HEK293 (cell line): ENCODE data around the gene SEC11A.

Source experiments
- CTCF ChIA-PET: fragments of 350-600 bp; formaldehyde crosslinking; extraction: SDS; loops from one replicate; lab custom pipeline; 2021; ENCODE audit warnings: antibody characterized with exemption; lab: Yijun Ruan, JAX
- POLR2A ChIA-PET: fragments of 300-600 bp; formaldehyde crosslinking; extraction: SDS; loops from one replicate; lab custom pipeline; 2020; ENCODE audit warnings: antibody characterized with exemption, inconsistent platforms; lab: Yijun Ruan, JAX
- H3K27ac ChIP-seq: fragments of 200-500 bp; sonication (Bioruptor generic); 2 replicates; pipeline ENCODE4 v1.5.1; 2014; ENCODE audit warnings: low read depth, low read length, control low read depth, inconsistent platforms; ENCODE audit errors: extremely low read depth
- H3K36me3 ChIP-seq, 2 experiments: fragments of 200-500 bp in 1 of 2; sonication (Bioruptor generic) in 1 of 2; 1 replicate in 1 of 2; 2 replicates in 1 of 2; pipeline ENCODE4 v1.5.1; 2014 to 2017; ENCODE audit warnings: inconsistent platforms in 2 of 2, low read length in 2 of 2; ENCODE audit not compliant: control insufficient read depth in 2 of 2, insufficient read depth in 1 of 2
- H3K4me1 ChIP-seq: fragments of 200-500 bp; sonication (Bioruptor generic); 2 replicates; pipeline ENCODE4 v1.5.1; 2014; ENCODE audit warnings: mild to moderate bottlenecking, low read length, inconsistent platforms; ENCODE audit not compliant: control insufficient read depth, insufficient read depth
- H3K4me3 ChIP-seq: 2 replicates; pipeline ENCODE4 v1.5.1; 2011; ENCODE audit warnings: low read depth, mild to moderate bottlenecking, control low read depth, low read length, moderate library complexity
- H3K9me3 ChIP-seq: fragments of 200-500 bp; sonication (Bioruptor generic); 2 replicates; pipeline ENCODE4 v1.5.1; 2014; ENCODE audit warnings: low read depth, low read length, inconsistent platforms; ENCODE audit not compliant: control insufficient read depth, insufficient read depth
- GLI4 ChIP-seq: fragments of 450-650 bp; formaldehyde crosslinking; IDR thresholded peaks from 2 replicates; pipeline ENCODE4 v1.5.1; 2016; ENCODE audit warnings: missing biosample characterization, missing genetic modification characterization
- KLF1 ChIP-seq: fragments of 450-650 bp; formaldehyde crosslinking; IDR thresholded peaks from 2 replicates; pipeline ENCODE4 v1.5.1; 2016; ENCODE audit warnings: missing biosample characterization, missing genetic modification characterization
- KLF16 ChIP-seq: fragments of 450-650 bp; formaldehyde crosslinking; IDR thresholded peaks from 2 replicates; pipeline ENCODE4 v1.5.1; 2017; ENCODE audit warnings: missing biosample characterization, missing genetic modification characterization
- SCRT2 ChIP-seq: fragments of 450-650 bp; formaldehyde crosslinking; IDR thresholded peaks from 2 replicates; pipeline ENCODE4 v1.5.1; 2016; ENCODE audit warnings: missing biosample characterization, missing genetic modification characterization
- SP7 ChIP-seq: fragments of 450-650 bp; formaldehyde crosslinking; IDR thresholded peaks from 2 replicates; pipeline ENCODE4 v1.5.1; 2016; ENCODE audit warnings: missing biosample characterization, missing genetic modification characterization
- TRIM28 ChIP-seq: IDR thresholded peaks from 2 replicates; pipeline ENCODE4 v1.6.1; 2011; ENCODE audit warnings: low read length, control low read depth, borderline replicate concordance
- ZBTB17 ChIP-seq: fragments of 450-650 bp; formaldehyde crosslinking; IDR thresholded peaks from 2 replicates; pipeline ENCODE4 v1.5.1; 2016; ENCODE audit warnings: missing biosample characterization, missing genetic modification characterization
- ZFHX2 ChIP-seq: fragments of 450-650 bp; formaldehyde crosslinking; conservative IDR thresholded peaks from 2 replicates; pipeline ENCODE4 v1.5.1; 2016; ENCODE audit warnings: missing biosample characterization, missing genetic modification characterization
- ZFP37 ChIP-seq: fragments of 450-650 bp; formaldehyde crosslinking; IDR thresholded peaks from 2 replicates; pipeline ENCODE4 v1.5.1; 2016; ENCODE audit warnings: missing biosample characterization, missing genetic modification characterization
- ZNF138 ChIP-seq: fragments of 450-650 bp; formaldehyde crosslinking; IDR thresholded peaks from 2 replicates; pipeline ENCODE4 v1.5.1; 2016; ENCODE audit warnings: missing biosample characterization, missing genetic modification characterization, borderline replicate concordance
- ZNF146 ChIP-seq: fragments of 450-650 bp; formaldehyde crosslinking; IDR thresholded peaks from 2 replicates; pipeline ENCODE4 v1.5.1; 2016; ENCODE audit warnings: missing biosample characterization, missing genetic modification characterization
- ZNF184 ChIP-seq: fragments of 450-650 bp; IDR thresholded peaks from 2 replicates; pipeline ENCODE4 v1.5.1; 2018; ENCODE audit warnings: missing biosample characterization, mild to moderate bottlenecking, missing genetic modification characterization
- ZNF2 ChIP-seq: fragments of 450-650 bp; formaldehyde crosslinking; IDR thresholded peaks from 2 replicates; pipeline ENCODE4 v1.5.1; 2016; ENCODE audit warnings: missing biosample characterization, missing genetic modification characterization
- ZNF335 ChIP-seq: fragments of 450-650 bp; formaldehyde crosslinking; conservative IDR thresholded peaks from 2 replicates; pipeline ENCODE4 v1.5.1; 2016; ENCODE audit warnings: missing biosample characterization, missing genetic modification characterization
- ZNF501 ChIP-seq: fragments of 450-650 bp; formaldehyde crosslinking; IDR thresholded peaks from 2 replicates; pipeline ENCODE4 v1.5.1; 2016; ENCODE audit warnings: missing biosample characterization, missing genetic modification characterization
- ZNF629 ChIP-seq: fragments of 450-650 bp; formaldehyde crosslinking; IDR thresholded peaks from 2 replicates; pipeline ENCODE4 v1.5.1; 2017; ENCODE audit warnings: missing biosample characterization, missing genetic modification characterization
- ZNF660 ChIP-seq: fragments of 450-650 bp; IDR thresholded peaks from 2 replicates; pipeline ENCODE4 v1.5.1; 2018; ENCODE audit warnings: missing biosample characterization, mild to moderate bottlenecking, missing genetic modification characterization
- TF ChIP-seq, protein P1 (sequence below): fragments of 450-650 bp; formaldehyde crosslinking; IDR thresholded peaks from 2 replicates; pipeline ENCODE4 v1.5.1; 2016; ENCODE audit warnings: missing biosample characterization, missing genetic modification characterization
- TF ChIP-seq, protein P2 (sequence below): fragments of 450-650 bp; formaldehyde crosslinking; conservative IDR thresholded peaks from 2 replicates; pipeline ENCODE4 v1.5.1; 2016; ENCODE audit warnings: low read depth, missing biosample characterization, missing genetic modification characterization
- TF ChIP-seq, protein P3 (sequence below): fragments of 450-650 bp; formaldehyde crosslinking; conservative IDR thresholded peaks from 2 replicates; pipeline ENCODE4 v1.5.1; 2016; ENCODE audit warnings: low read depth, missing biosample characterization, missing genetic modification characterization

SEC11A gene

DNA sequence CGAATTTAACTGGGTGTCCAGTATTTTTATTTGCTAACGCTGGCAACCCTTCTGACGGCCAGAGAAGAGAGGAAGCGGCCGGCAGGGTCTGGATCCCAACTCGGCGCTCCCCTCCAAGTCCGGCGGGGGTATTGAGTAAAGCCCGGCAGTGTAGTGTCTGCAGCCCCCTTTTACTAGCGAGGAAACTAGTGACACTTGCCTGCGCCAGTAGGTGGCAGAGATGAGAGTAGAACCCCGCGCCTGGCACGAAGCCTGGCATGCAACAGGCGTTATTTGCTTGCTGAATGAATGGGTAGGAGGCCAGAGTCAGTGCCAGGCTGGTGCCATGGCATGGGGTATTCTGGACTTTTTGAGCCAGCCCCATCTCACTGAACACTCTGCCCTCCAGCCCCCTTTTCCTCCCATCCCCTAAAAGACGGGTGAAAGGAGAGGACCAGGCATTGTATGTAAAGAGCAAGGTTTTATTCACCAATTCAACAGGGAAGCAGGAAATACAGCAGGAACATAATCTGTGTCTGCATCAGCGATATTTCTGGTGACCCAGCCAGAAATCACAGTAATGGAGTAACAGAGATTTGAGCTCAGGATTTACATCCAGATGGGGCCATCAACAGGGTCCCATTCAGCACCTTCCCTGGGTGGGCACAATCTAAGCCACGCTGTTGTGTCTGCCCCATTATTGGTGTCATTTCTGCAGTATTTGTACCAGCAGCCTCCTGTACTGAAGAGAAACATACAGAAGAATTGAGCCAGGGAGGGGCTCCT, 61.1 kb downstream of the SEC11A start (continued):
- TF ChIP-seq, protein P1, sequence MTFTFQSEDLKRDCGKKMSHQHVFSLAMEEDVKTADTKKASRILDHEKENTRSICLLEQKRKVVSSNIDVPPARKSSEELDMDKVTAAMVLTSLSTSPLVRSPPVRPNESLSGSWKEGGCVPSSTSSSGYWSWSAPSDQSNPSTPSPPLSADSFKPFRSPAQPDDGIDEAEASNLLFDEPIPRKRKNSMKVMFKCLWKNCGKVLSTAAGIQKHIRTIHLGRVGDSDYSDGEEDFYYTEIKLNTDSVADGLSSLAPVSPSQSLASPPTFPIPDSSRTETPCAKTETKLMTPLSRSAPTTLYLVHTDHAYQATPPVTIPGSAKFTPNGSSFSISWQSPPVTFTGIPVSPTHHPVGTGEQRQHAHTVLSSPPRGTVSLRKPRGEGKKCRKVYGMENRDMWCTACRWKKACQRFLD (tag by site-specific recombination), result no peak
- TF ChIP-seq, protein P2, sequence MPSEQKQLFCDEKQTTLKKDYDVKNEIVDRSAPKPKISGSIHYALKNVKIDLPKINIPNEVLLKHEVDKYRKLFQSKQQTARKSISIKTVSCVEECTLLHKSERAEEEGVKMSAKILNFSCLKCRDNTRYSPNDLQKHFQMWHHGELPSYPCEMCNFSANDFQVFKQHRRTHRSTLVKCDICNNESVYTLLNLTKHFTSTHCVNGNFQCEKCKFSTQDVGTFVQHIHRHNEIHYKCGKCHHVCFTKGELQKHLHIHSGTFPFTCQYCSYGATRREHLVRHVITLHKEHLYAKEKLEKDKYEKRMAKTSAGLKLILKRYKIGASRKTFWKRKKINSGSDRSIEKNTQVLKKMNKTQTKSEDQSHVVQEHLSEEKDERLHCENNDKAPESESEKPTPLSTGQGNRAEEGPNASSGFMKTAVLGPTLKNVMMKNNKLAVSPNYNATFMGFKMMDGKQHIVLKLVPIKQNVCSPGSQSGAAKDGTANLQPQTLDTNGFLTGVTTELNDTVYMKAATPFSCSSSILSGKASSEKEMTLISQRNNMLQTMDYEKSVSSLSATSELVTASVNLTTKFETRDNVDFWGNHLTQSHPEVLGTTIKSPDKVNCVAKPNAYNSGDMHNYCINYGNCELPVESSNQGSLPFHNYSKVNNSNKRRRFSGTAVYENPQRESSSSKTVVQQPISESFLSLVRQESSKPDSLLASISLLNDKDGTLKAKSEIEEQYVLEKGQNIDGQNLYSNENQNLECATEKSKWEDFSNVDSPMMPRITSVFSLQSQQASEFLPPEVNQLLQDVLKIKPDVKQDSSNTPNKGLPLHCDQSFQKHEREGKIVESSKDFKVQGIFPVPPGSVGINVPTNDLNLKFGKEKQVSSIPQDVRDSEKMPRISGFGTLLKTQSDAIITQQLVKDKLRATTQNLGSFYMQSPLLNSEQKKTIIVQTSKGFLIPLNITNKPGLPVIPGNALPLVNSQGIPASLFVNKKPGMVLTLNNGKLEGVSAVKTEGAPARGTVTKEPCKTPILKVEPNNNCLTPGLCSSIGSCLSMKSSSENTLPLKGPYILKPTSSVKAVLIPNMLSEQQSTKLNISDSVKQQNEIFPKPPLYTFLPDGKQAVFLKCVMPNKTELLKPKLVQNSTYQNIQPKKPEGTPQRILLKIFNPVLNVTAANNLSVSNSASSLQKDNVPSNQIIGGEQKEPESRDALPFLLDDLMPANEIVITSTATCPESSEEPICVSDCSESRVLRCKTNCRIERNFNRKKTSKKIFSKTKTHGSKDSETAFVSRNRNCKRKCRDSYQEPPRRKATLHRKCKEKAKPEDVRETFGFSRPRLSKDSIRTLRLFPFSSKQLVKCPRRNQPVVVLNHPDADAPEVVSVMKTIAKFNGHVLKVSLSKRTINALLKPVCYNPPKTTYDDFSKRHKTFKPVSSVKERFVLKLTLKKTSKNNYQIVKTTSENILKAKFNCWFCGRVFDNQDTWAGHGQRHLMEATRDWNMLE (tag by site-specific recombination), result no peak
- TF ChIP-seq TRIM28, result no peak

DNA sequence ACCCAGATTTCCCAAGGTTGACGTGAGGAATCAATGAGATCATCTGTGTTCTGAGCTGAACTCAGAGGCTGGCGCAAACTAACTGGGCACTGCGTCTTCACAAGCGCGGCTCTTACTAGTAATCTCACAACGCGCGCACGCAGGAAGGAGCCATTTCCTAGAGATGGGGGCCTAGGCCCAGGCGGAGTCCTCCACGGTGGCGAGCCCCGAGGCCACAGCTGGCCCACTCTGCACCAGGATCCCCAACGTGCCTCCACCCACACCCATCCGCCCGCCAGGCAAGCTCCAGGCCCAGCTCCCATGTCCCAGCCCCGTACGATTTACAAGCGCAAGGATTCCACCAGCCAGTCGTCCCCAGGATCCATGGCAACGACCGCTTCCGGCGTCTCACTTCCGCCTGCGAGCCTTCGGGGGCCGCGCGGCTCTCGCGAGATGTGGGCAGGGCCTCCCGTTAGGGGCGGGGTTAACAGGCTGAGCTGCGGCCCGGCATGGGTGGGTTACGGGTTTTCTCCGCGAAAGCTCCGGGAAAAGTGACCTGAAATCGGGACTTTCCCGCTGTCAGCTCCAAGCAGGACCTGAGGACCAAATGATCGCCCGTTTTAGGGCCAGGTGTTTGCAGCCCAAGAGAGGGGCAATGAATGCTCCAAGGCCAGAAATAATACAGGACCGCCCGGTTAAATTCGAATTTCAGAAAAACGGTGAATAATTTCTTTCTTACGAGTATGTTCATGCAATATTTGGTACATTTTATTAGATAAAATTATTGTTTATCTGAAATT, 61.8 kb downstream of the SEC11A start, which contains the start of gene WDR73:
Gene WDR73, minus strand, starts transcription at position 374 of the 779 bp plus-strand sequence. Its CDS starts 9 bp downstream, at position 365.
- peaks cover 38 to 44% of the 10 kb centered on the region in 2 experiments for H3K36me3 ChIP-seq
- CTCF ChIA-PET, result interaction anchor here (0.5 to 4.9 kb wide), 14 partner anchors 11 to 274 kb away, joined by 3 to 19 read pairs (median 4); partner anchors contain the start of genes SEC11A and ZSCAN2
- H3K4me1 ChIP-seq, result no peaks in the 10 kb centered on the region; the same call in 1 of the 2 replicates
- peak within 1 kb of the TSS; percentile 71 for H3K27ac ChIP-seq
- H3K9me3 ChIP-seq, result no peaks in the 10 kb centered on the region
- H3K4me3 ChIP-seq, result peak within 1 kb of the TSS; percentile 78
- POLR2A ChIA-PET, result interaction anchor here (0.5 to 2.8 kb wide), 17 partner anchors 9 to 326 kb away, joined by 3 to 26 read pairs (median 4); partner anchors contain the start of genes SEC11A and ZSCAN2
- peak; percentile 82 for TF ChIP-seq ZFHX2 (tag by site-specific recombination)
- TF ChIP-seq ZNF184 (tag by site-specific recombination), result 0 out of 2 replicates have a peak, but pooled peaks have one; percentile 56
- TF ChIP-seq ZNF335 (tag by site-specific recombination), result peak; percentile 95
- TF ChIP-seq, protein P3, sequence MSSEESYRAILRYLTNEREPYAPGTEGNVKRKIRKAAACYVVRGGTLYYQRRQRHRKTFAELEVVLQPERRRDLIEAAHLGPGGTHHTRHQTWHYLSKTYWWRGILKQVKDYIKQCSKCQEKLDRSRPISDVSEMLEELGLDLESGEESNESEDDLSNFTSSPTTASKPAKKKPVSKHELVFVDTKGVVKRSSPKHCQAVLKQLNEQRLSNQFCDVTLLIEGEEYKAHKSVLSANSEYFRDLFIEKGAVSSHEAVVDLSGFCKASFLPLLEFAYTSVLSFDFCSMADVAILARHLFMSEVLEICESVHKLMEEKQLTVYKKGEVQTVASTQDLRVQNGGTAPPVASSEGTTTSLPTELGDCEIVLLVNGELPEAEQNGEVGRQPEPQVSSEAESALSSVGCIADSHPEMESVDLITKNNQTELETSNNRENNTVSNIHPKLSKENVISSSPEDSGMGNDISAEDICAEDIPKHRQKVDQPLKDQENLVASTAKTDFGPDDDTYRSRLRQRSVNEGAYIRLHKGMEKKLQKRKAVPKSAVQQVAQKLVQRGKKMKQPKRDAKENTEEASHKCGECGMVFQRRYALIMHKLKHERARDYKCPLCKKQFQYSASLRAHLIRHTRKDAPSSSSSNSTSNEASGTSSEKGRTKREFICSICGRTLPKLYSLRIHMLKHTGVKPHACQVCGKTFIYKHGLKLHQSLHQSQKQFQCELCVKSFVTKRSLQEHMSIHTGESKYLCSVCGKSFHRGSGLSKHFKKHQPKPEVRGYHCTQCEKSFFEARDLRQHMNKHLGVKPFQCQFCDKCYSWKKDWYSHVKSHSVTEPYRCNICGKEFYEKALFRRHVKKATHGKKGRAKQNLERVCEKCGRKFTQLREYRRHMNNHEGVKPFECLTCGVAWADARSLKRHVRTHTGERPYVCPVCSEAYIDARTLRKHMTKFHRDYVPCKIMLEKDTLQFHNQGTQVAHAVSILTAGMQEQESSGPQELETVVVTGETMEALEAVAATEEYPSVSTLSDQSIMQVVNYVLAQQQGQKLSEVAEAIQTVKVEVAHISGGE (tag by site-specific recombination), result peak; percentile 92
- peak; percentile 59 for TF ChIP-seq ZNF629
- TF ChIP-seq SP7 (tag by site-specific recombination), result peak; percentile 59
- peak; percentile 69; the same call in 1 of the 2 replicates for TF ChIP-seq ZFP37 (tag by site-specific recombination)
- no peak for TF ChIP-seq ZNF138 (tag by site-specific recombination)
- TF ChIP-seq ZNF2 (tag by site-specific recombination), result peak; percentile 74
- no peak for TF ChIP-seq SCRT2 (tag by site-specific recombination)
- TF ChIP-seq KLF16 (tag by site-specific recombination), result peak; percentile 89
- TF ChIP-seq KLF1, result peak; percentile 39; the same call in 1 of the 2 replicates
- TF ChIP-seq ZNF146 (tag by site-specific recombination), result peak; percentile 38; the same call in 1 of the 2 replicates
- peak; percentile 62 for TF ChIP-seq ZBTB17 (tag by site-specific recombination)
- peak; percentile 42 for TF ChIP-seq ZNF660 (tag by site-specific recombination)
- no peak for TF ChIP-seq GLI4 (tag by site-specific recombination)
- peak; percentile 86; the same call in 1 of the 2 replicates for TF ChIP-seq ZNF501 (tag by site-specific recombination)
